IMR-90 (cell line): ENCODE data around the gene GPR180. TPM values are rescaled to one million over a fixed set of nuclear protein-coding genes. Genes with fewer than 3 reads are reported as not detected.

Experiments used
- ATAC-seq: fragments of 200-7000 bp; cut with Tn5 transposase; 2 replicates; pipeline ENCODE4 v1.9.1; 2020; ENCODE audit warnings: low read depth, mild to moderate bottlenecking, moderate library complexity
- BruUV-seq: library from RNA; stranded (reverse); fragments of 400-500 nt; replicated peaks from 2 replicates; lab custom pipeline; 2021; lab: Mats Ljungman, UMichigan
- CTCF ChIA-PET: fragments of 300-600 bp; formaldehyde crosslinking; extraction: SDS; loops from one replicate; lab custom pipeline; 2021; ENCODE audit warnings: antibody characterized with exemption; lab: Yijun Ruan, JAX
- POLR2A ChIA-PET: fragments of 300-600 bp; sonication (Branson Sonifier 250); formaldehyde crosslinking; loops from one replicate; lab custom pipeline; 2022; ENCODE audit warnings: antibody characterized with exemption; ENCODE audit not compliant: unreplicated experiment; lab: Charles Lee
- DNase-seq: peaks from one replicate; pipeline ENCODE4 v3.0.0; 2013
- H2AFZ ChIP-seq: replicated peaks from 2 replicates; pipeline ENCODE3; 2013; ENCODE audit warnings: low read length, mild to moderate bottlenecking; ENCODE audit not compliant: poor library complexity
- H2AK5ac ChIP-seq: 2 replicates; pipeline ENCODE4 v1.6.1; 2013; ENCODE audit warnings: low read depth, low read length, inconsistent platforms
- H2AK9ac ChIP-seq: replicated peaks from 2 replicates; pipeline ENCODE3; 2013; ENCODE audit warnings: mild to moderate bottlenecking, low read depth, low read length, moderate library complexity; ENCODE audit not compliant: poor library complexity
- H2BK120ac ChIP-seq: 2 replicates; pipeline ENCODE4 v1.6.1; 2013; ENCODE audit warnings: low read depth, low read length, inconsistent platforms
- H2BK15ac ChIP-seq: 3 replicates; pipeline ENCODE4 v1.6.1; 2013; ENCODE audit warnings: low read depth, low read length, inconsistent platforms
- H2BK20ac ChIP-seq: 2 replicates; pipeline ENCODE4 v1.6.1; 2013; ENCODE audit warnings: low read depth, mild to moderate bottlenecking, inconsistent platforms, low read length, moderate library complexity
- H2BK5ac ChIP-seq: 2 replicates; pipeline ENCODE4 v1.6.1; 2013; ENCODE audit warnings: mild to moderate bottlenecking, low read depth, low read length, inconsistent platforms; ENCODE audit not compliant: poor library complexity, severe bottlenecking
- H3K14ac ChIP-seq: replicated peaks from 2 replicates; pipeline ENCODE4 v1.6.1; 2013; ENCODE audit warnings: low read depth, low read length, inconsistent platforms
- H3K18ac ChIP-seq: 2 replicates; pipeline ENCODE4 v1.6.1; 2013; ENCODE audit warnings: low read depth, low read length, control low read depth
- H3K23ac ChIP-seq: 2 replicates; pipeline ENCODE4 v1.6.1; 2013; ENCODE audit warnings: low read depth, low read length, inconsistent platforms
- H3K27ac ChIP-seq: 2 replicates; pipeline ENCODE4 v1.5.1; 2013; ENCODE audit warnings: mild to moderate bottlenecking, control low read depth, low read length; ENCODE audit not compliant: insufficient read depth
- H3K27me3 ChIP-seq: 2 replicates; pipeline ENCODE4 v1.6.1; 2013; ENCODE audit warnings: low read length; ENCODE audit not compliant: control insufficient read depth, insufficient read depth
- H3K36me3 ChIP-seq: 2 replicates; pipeline ENCODE4 v1.6.1; 2013; ENCODE audit warnings: low read length, mixed read lengths; ENCODE audit not compliant: control insufficient read depth, insufficient read depth
- H3K4ac ChIP-seq: 2 replicates; pipeline ENCODE4 v1.6.1; 2013; ENCODE audit warnings: low read depth, low read length, inconsistent platforms
- H3K4me1 ChIP-seq: 2 replicates; pipeline ENCODE4 v1.6.1; 2013; ENCODE audit warnings: low read length, mixed read lengths; ENCODE audit not compliant: control insufficient read depth, insufficient read depth
- H3K4me2 ChIP-seq: 2 replicates; pipeline ENCODE4 v1.6.1; 2013; ENCODE audit warnings: low read depth, mild to moderate bottlenecking, control low read depth, low read length, moderate library complexity
- H3K4me3 ChIP-seq: 2 replicates; pipeline ENCODE4 v1.5.1; 2013; ENCODE audit warnings: low read depth, mild to moderate bottlenecking, control low read depth, low read length, moderate library complexity; ENCODE audit not compliant: insufficient read depth
- H3K56ac ChIP-seq: 2 replicates; pipeline ENCODE4 v1.6.1; 2013; ENCODE audit warnings: low read length, inconsistent platforms; ENCODE audit not compliant: insufficient read depth; ENCODE audit errors: extremely low read depth
- H3K79me1 ChIP-seq, 2 experiments: 2 replicates each; pipeline ENCODE4 v1.6.1; 2013; ENCODE audit warnings: low read length in 2 of 2, inconsistent platforms in 1 of 2, low read depth in 1 of 2
- H3K9ac ChIP-seq: 2 replicates; pipeline ENCODE4 v1.6.1; 2013; ENCODE audit warnings: low read depth, low read length, control low read depth
- H3K9me1 ChIP-seq: 2 replicates; pipeline ENCODE4 v1.6.1; 2013; ENCODE audit warnings: low read length, inconsistent platforms; ENCODE audit not compliant: insufficient read depth
- H3K9me3 ChIP-seq: 2 replicates; pipeline ENCODE4 v1.6.1; 2013; ENCODE audit warnings: low read length; ENCODE audit not compliant: control insufficient read depth, insufficient read depth
- H4K20me1 ChIP-seq: 2 replicates; pipeline ENCODE4 v1.6.1; 2013; ENCODE audit warnings: low read length, inconsistent platforms; ENCODE audit not compliant: insufficient read depth
- H4K5ac ChIP-seq: 2 replicates; pipeline ENCODE4 v1.6.1; 2013; ENCODE audit warnings: mild to moderate bottlenecking, low read depth, low read length, control low read depth
- H4K8ac ChIP-seq, 2 experiments: 2 replicates each; pipeline ENCODE4 v1.6.1; 2013; ENCODE audit warnings: low read depth in 2 of 2, low read length in 2 of 2, control low read depth in 1 of 2, inconsistent platforms in 1 of 2
- H4K91ac ChIP-seq: 2 replicates; pipeline ENCODE4 v1.6.1; 2013; ENCODE audit warnings: low read depth, low read length, inconsistent platforms; ENCODE audit not compliant: insufficient read depth
- MAFK ChIP-seq: IDR thresholded peaks from 2 replicates; pipeline ENCODE4 v1.6.1; 2012; ENCODE audit warnings: low read depth, low read length, improper control_type of control experiment
- WGBS, 2 experiments: methylation state at CpG; one replicate each; pipeline versions ENCODE4 v1.1.5 to v1.1.7; 2013; ENCODE audit warnings: missing lambda C conversion rate in 2 of 2; ENCODE audit not compliant: insufficient read length in 1 of 2; ENCODE audit errors: extremely low coverage in 2 of 2; 5-methylcytosine and 5-hydroxymethylcytosine counted together
- dilution Hi-C: fragments of 300-500 bp; cut with HindIII; formaldehyde crosslinking; loops from one replicate; pipeline ENCODE4 v1.14.3; 2018; ENCODE audit warnings: low sequenced_read_pairs; ENCODE audit not compliant: unreplicated experiment
- in situ Hi-C: fragments of 300-500 bp; cut with MboI; formaldehyde crosslinking; loops from 3 replicates; pipeline ENCODE4 v1.14.3; 2019; ENCODE audit warnings: low sequenced_read_pairs, inconsistent platforms, mixed read lengths
- intact Hi-C: fragments of 100-400 bp; cut with micrococcal nuclease; formaldehyde crosslinking; loops from 2 replicates; pipeline ENCODE4 v1.10.0; 2022
- polyA plus RNA-seq, 3 experiments: library from polyadenylated mRNA; depleted of rRNA; stranded (reverse); fragments of >200 nt; gene quantifications; 2 replicates each; pipeline ENCODE4 v1.2.3, GENCODE V29; 2012; ENCODE audit warnings: low replicate concordance in 1 of 3
- total RNA-seq: library from RNA; depleted of rRNA; stranded (reverse); fragments of >200 nt; gene quantifications from 2 replicates; pipeline ENCODE4 v1.2.3, GENCODE V29; 2012
- TF ChIP-seq, protein P1 (sequence below): fragments of 150-350 bp; IDR thresholded peaks from 2 replicates; pipeline ENCODE4 v1.6.1; 2017; ENCODE audit warnings: mild to moderate bottlenecking, antibody characterized with exemption, low read length, low read depth

The GPR180 gene
- total and polyA plus RNA-seq, 2 of the 4 experiments (the other 2 are of a cell fraction): 2.8 to 10.8 TPM

DNA sequence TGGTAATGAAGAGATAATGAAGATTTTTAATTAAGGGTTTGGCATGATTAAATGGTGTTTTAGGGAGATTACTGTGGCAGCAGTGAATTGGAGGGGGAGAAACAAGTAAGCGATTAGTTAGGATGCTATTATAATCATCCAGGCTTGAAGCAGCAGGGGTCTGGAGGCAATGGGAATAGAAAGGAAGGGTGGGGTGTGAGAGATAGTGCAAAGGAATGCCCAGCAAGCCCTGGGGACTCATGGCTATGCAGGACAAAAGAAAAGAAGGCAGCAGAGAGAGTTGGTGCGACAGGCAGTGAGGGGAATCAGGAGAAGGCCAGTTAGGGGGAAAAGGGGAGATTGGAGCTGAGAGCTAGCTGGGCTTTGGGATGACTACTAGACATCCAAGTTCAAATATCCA, 76.1 kb downstream of the GPR180 start:
- no peak overlapping the region for H3K18ac ChIP-seq
- no peaks in the 10 kb centered on the region for H3K4me1 ChIP-seq
- H3K4me3 ChIP-seq: no peak overlapping the region
- DNase-seq (no peak), ATAC-seq (no peak)
- intact Hi-C loops (loop anchor here (5.0 kb wide), 1 partner anchor 725 kb away; no protein-coding TSS in a partner anchor), in situ Hi-C loops (no loop called here), dilution Hi-C loops (no loop called here)
- H3K79me1 ChIP-seq: no peaks in the 10 kb centered on the region
- no peak overlapping the region for H4K5ac ChIP-seq
- no peak overlapping the region for H3K4me2 ChIP-seq
- H3K27me3 ChIP-seq: peaks cover 24% of the 10 kb centered on the region
- POLR2A ChIA-PET: no interaction called here
- H4K8ac ChIP-seq: no peak overlapping the region
- H2AK9ac ChIP-seq: no peak overlapping the region
- H3K14ac ChIP-seq: no peak overlapping the region
- no peak overlapping the region for H4K91ac ChIP-seq
- no peak overlapping the region for H2AK5ac ChIP-seq
- H2BK5ac ChIP-seq: no peak overlapping the region
- H3K9me1 ChIP-seq: no peaks in the 10 kb centered on the region
- H2AFZ ChIP-seq: no peak overlapping the region
- H2BK20ac ChIP-seq: no peak overlapping the region
- no peak overlapping the region for H2BK120ac ChIP-seq
- no peak overlapping the region for H3K9ac ChIP-seq
- no peak overlapping the region for H3K4ac ChIP-seq
- 88% methylated on average over 1 of the region's 2 CpGs; no CpG with 5 or more reads in 1 of the 2 experiments for WGBS, 2 experiments
- TF ChIP-seq, protein P1, sequence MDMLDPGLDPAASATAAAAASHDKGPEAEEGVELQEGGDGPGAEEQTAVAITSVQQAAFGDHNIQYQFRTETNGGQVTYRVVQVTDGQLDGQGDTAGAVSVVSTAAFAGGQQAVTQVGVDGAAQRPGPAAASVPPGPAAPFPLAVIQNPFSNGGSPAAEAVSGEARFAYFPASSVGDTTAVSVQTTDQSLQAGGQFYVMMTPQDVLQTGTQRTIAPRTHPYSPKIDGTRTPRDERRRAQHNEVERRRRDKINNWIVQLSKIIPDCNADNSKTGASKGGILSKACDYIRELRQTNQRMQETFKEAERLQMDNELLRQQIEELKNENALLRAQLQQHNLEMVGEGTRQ: no peak
- TF ChIP-seq MAFK: no peak
- no peak overlapping the region for H2BK15ac ChIP-seq
- no peaks in the 10 kb centered on the region for H4K20me1 ChIP-seq
- H3K56ac ChIP-seq: no peak overlapping the region
- H3K9me3 ChIP-seq: no peaks in the 10 kb centered on the region; the same call in 1 of the 2 replicates
- no peak overlapping the region for H3K23ac ChIP-seq
- CTCF ChIA-PET: no interaction called here
- H3K27ac ChIP-seq: no peak overlapping the region
- H3K36me3 ChIP-seq: no peaks in the 10 kb centered on the region
- no TSS peak for BruUV-seq
